OCI-LY7 (cell line): ENCODE measurements around the gene LHX4. TPM values are rescaled to one million over a fixed set of nuclear protein-coding genes. Genes with fewer than 3 reads are reported as not detected.

Experiments used
- BruUV-seq: library from RNA; stranded (reverse); fragments of 400-500 nt; replicated peaks from 2 replicates; lab custom pipeline; 2021; lab: Mats Ljungman, UMichigan
- CTCF ChIA-PET: fragments of 300-600 bp; sonication (Branson Sonifier 250); formaldehyde crosslinking; loops from one replicate; lab custom pipeline; 2022; ENCODE audit warnings: antibody characterized with exemption; ENCODE audit not compliant: unreplicated experiment; lab: Charles Lee
- POLR2A ChIA-PET: fragments of 300-600 bp; sonication (Branson Sonifier 250); formaldehyde crosslinking; loops from one replicate; lab custom pipeline; 2022; ENCODE audit warnings: antibody characterized with exemption; lab: Charles Lee
- DNase-seq: peaks from one replicate; pipeline ENCODE4 v3.0.0-alpha.2; 2015; ENCODE audit warnings: low spot score
- H2AFZ ChIP-seq: fragments of 200-600 bp; sonication (generic), shearing (Covaris generic); 2 replicates; pipeline ENCODE4 v1.6.1; 2014; ENCODE audit warnings: mild to moderate bottlenecking, antibody characterized with exemption, low read length, moderate library complexity
- H3K27ac ChIP-seq: fragments of 200-600 bp; sonication (generic); 2 replicates; pipeline ENCODE4 v1.5.1; 2014; ENCODE audit warnings: mixed run types, low read depth, mild to moderate bottlenecking, moderate library complexity, low read length, inconsistent platforms; ENCODE audit not compliant: poor library complexity, severe bottlenecking
- H3K36me3 ChIP-seq: fragments of 200-600 bp; sonication (generic); 2 replicates; pipeline ENCODE4 v1.6.1; 2014; ENCODE audit warnings: mild to moderate bottlenecking, antibody characterized with exemption, low read length, moderate library complexity, mixed read lengths; ENCODE audit not compliant: insufficient read depth
- H3K4me1 ChIP-seq: fragments of 200-600 bp; sonication (generic); 2 replicates; pipeline ENCODE4 v1.5.1; 2014; ENCODE audit warnings: mild to moderate bottlenecking, low read length; ENCODE audit not compliant: insufficient read depth, poor library complexity, severe bottlenecking
- H3K4me2 ChIP-seq: fragments of 200-600 bp; sonication (generic); 2 replicates; pipeline ENCODE4 v1.6.1; 2014; ENCODE audit warnings: mild to moderate bottlenecking, low read length
- H3K4me3 ChIP-seq: fragments of 200-600 bp; sonication (generic); 2 replicates; pipeline ENCODE4 v1.5.1; 2014; ENCODE audit warnings: mild to moderate bottlenecking, low read depth, low read length; ENCODE audit not compliant: poor library complexity, severe bottlenecking
- H3K79me2 ChIP-seq: fragments of 200-600 bp; sonication (generic); 2 replicates; pipeline ENCODE4 v1.6.1; 2016; ENCODE audit warnings: low read depth, mild to moderate bottlenecking, low read length, moderate library complexity, mixed read lengths; ENCODE audit not compliant: insufficient read depth
- H3K9me2 ChIP-seq: fragments of 200-600 bp; sonication (generic); 2 replicates; pipeline ENCODE4 v1.6.1; 2016; ENCODE audit warnings: mild to moderate bottlenecking, low read length, mixed read lengths; ENCODE audit not compliant: insufficient read depth
- H3K9me3 ChIP-seq: fragments of 200-600 bp; sonication (generic); 2 replicates; pipeline ENCODE4 v1.6.1; 2014; ENCODE audit warnings: mild to moderate bottlenecking, mixed run types, low read length, mixed read lengths
- H4K20me1 ChIP-seq: fragments of 200-600 bp; sonication (generic); 2 replicates; pipeline ENCODE4 v1.6.1; 2014; ENCODE audit warnings: mild to moderate bottlenecking, antibody characterized with exemption, low read length, moderate library complexity, mixed read lengths; ENCODE audit not compliant: insufficient read depth
- EZH2phosphoT487 ChIP-seq: fragments of 200-600 bp; sonication (generic); IDR thresholded peaks from 2 replicates; pipeline ENCODE4 v1.6.1; 2018; ENCODE audit warnings: low read depth, borderline replicate concordance, mild to moderate bottlenecking, mixed run types, antibody characterized with exemption, low read length, moderate library complexity, mixed read lengths
- intact Hi-C: fragments of 100-400 bp; cut with micrococcal nuclease; formaldehyde crosslinking; loops from one replicate; pipeline ENCODE4 v1.10.0; 2022; ENCODE audit not compliant: unreplicated experiment
- total RNA-seq, 2 experiments: library from RNA; depleted of rRNA in 1 of 2; stranded (reverse); fragments of >200 nt in 1 of 2; shearing (Covaris generic) in 1 of 2; gene quantifications; 2 replicates each; pipeline ENCODE4 v1.2.3, GENCODE V29; 2014 to 2022
- TF ChIP-seq, protein P1 (sequence below): fragments of 200-600 bp; sonication (generic); conservative IDR thresholded peaks from 2 replicates; pipeline ENCODE4 v1.5.1; 2014; ENCODE audit warnings: mild to moderate bottlenecking, antibody characterized with exemption, low read length, moderate library complexity, mixed read lengths

LHX4 gene
- total RNA-seq, 2 experiments from 2014 or later: 0.06 TPM; not detected in 1

DNA sequence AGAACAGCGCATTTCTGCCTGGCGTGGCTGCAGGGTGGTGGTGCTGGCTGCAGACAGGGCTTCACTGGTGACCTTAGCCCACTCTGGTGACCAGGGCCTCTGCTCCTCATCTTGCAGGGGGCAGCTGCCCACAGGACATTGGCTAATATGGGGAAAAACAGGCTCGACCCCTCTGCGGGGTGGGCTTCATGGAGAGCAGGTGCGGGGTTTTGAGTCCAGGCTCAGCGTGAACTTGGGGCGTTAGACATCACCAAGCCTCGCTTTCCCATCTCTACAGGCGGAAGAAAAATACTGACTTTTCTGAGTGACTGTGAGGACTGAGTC, 24.4 kb downstream of the LHX4 start:
- Histone ChIP-seq H3K4me1 (no peaks in the 10 kb centered on the region), H3K4me3 (no peak overlapping the region), H3K27ac (no peak overlapping the region), H3K9me3 (no peaks in the 10 kb centered on the region), H3K4me2 (no peak overlapping the region), H3K9me2 (no peaks in the 10 kb centered on the region), H3K79me2 (no peaks in the 10 kb centered on the region), H2AFZ (no peak overlapping the region), H4K20me1 (no peaks in the 10 kb centered on the region), H3K36me3 (no peaks in the 10 kb centered on the region)
- CTCF ChIA-PET: no interaction called here
- no peak for DNase-seq
- TF ChIP-seq, protein P1, sequence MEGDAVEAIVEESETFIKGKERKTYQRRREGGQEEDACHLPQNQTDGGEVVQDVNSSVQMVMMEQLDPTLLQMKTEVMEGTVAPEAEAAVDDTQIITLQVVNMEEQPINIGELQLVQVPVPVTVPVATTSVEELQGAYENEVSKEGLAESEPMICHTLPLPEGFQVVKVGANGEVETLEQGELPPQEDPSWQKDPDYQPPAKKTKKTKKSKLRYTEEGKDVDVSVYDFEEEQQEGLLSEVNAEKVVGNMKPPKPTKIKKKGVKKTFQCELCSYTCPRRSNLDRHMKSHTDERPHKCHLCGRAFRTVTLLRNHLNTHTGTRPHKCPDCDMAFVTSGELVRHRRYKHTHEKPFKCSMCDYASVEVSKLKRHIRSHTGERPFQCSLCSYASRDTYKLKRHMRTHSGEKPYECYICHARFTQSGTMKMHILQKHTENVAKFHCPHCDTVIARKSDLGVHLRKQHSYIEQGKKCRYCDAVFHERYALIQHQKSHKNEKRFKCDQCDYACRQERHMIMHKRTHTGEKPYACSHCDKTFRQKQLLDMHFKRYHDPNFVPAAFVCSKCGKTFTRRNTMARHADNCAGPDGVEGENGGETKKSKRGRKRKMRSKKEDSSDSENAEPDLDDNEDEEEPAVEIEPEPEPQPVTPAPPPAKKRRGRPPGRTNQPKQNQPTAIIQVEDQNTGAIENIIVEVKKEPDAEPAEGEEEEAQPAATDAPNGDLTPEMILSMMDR: no peak
- no peak for TF ChIP-seq EZH2phosphoT487
- no TSS peak for BruUV-seq
- POLR2A ChIA-PET: no interaction called here
- intact Hi-C loops: no loop called here

DNA sequence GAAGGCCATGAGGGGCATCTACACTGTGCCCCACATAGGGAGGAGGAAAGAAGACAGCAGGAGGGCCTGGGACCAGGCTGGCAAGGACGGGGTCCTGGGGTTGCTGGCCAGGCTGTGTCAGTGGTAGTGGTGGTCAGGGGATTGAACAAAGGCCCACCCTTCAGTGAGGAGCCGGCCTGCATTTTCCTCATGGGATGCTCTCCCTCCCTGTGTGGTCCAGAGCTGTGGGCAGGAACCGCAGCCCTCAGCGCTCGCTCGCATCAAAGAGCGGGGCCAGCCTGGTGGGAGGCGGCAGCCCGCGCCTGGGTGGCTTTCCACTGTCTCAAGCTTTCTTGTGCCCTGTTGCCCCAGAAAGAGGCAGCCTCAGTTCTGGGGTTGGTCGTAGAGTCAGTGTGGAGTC, 24.8 kb downstream of the LHX4 start:
- CTCF ChIA-PET: no interaction called here
- intact Hi-C loops: no loop called here
- no TSS peak for BruUV-seq

DNA sequence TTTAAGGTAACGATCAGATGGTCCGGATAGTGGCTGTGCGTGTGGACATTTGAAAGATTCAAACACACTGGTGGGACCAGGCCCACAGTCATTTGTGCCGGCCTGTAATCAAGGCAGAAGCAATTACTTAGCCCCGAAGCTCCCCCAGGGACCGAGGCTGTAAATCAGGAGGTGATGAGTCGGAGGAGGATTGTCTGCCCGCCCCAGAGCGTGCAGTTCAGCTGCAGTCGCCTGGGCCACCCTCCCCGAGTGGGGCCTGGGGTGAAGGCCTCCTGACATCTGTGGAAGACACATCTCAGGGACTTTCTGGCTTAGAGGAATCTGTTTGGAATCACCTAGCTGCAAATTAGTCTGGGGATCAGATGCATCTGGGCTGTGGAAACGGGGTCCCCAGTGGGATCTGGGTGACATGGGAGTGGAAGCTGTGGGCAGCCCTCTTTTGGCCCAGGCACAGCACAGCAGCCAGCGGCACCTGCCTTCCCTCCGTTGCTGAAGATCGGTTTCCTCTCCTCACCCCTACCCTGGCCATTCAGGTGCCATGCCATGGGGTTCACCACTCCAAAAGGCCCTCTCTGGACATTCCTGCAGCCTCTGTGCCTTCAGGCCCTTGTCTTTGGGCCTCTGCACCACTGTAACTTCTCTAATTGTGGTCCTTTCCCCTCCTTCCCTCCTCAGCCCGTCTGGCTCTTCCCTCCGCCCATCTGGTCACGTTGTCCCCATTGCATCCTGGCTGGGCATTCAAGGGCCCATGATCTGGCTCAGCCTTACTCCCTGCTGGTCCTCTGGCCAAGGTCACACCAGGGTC, 25.7 kb downstream of the LHX4 start:
- Histone ChIP-seq H3K36me3 (no peaks in the 10 kb centered on the region), H3K79me2 (no peaks in the 10 kb centered on the region), H3K4me2 (no peak overlapping the region), H3K4me1 (no peaks in the 10 kb centered on the region), H2AFZ (no peak overlapping the region), H3K9me3 (no peaks in the 10 kb centered on the region), H3K9me2 (no peaks in the 10 kb centered on the region), H4K20me1 (no peaks in the 10 kb centered on the region), H3K27ac (no peak overlapping the region), H3K4me3 (no peak overlapping the region)
- no peak for DNase-seq
- POLR2A ChIA-PET: no interaction called here
- CTCF ChIA-PET: no interaction called here
- no TSS peak for BruUV-seq
- intact Hi-C loops: no loop called here
- TF ChIP-seq, protein P1: no peak
- no peak for TF ChIP-seq EZH2phosphoT487

More for the DNA sequence above, 24.8 kb downstream of the LHX4 start:
- no peak overlapping the region for H2AFZ ChIP-seq
- H3K79me2 ChIP-seq: no peaks in the 10 kb centered on the region
- H4K20me1 ChIP-seq: no peaks in the 10 kb centered on the region
- POLR2A ChIA-PET: no interaction called here
- H3K4me1 ChIP-seq: no peaks in the 10 kb centered on the region
- no peak overlapping the region for H3K4me3 ChIP-seq
- no peak overlapping the region for H3K4me2 ChIP-seq
- H3K9me3 ChIP-seq: no peaks in the 10 kb centered on the region
- H3K27ac ChIP-seq: no peak overlapping the region
- H3K9me2 ChIP-seq: no peaks in the 10 kb centered on the region
- H3K36me3 ChIP-seq: no peaks in the 10 kb centered on the region
- TF ChIP-seq EZH2phosphoT487: no peak
- TF ChIP-seq, protein P1: no peak
- DNase-seq: no peak
